H1 (cell line): ENCODE measurements around the gene TMC6. TPM values are rescaled to one million over a fixed set of nuclear protein-coding genes. Genes with fewer than 3 reads are reported as not detected.

Source experiments
- CTCF ChIA-PET: fragments of 300-600 bp; sonication (Branson Sonifier 250); formaldehyde crosslinking; loops from one replicate; lab custom pipeline; 2021; ENCODE audit not compliant: partially characterized antibody; lab: Charles Lee
- POLR2A ChIA-PET: fragments of 300-600 bp; sonication (Branson Sonifier 250); formaldehyde crosslinking; loops from one replicate; lab custom pipeline; 2021; ENCODE audit warnings: inconsistent platforms; ENCODE audit not compliant: partially characterized antibody; lab: Charles Lee
- DNase-seq, 2 experiments: peaks; one replicate each; pipeline versions ENCODE4 v3.0.0 to v3.0.0-alpha.2; 2010 to 2022; ENCODE audit warnings: low spot score in 2 of 2, low read depth in 1 of 2, mixed read lengths in 1 of 2
- FAIRE-seq: peaks from 2 replicates; lab custom pipeline; 2011; peaks lifted over from hg19 to GRCh38; lab: Jason Lieb, UNC
- H2AFZ ChIP-seq: 2 replicates; pipeline ENCODE4 v1.8.1; 2012; ENCODE audit warnings: low read length, inconsistent platforms
- H2AK5ac ChIP-seq: 2 replicates; pipeline ENCODE4 v1.6.1; 2013; ENCODE audit warnings: low read depth, low read length
- H2BK120ac ChIP-seq: replicated peaks from 2 replicates; pipeline ENCODE3; 2013; ENCODE audit warnings: low read depth, low read length, inconsistent platforms
- H2BK12ac ChIP-seq: 2 replicates; pipeline ENCODE4 v1.6.1; 2013; ENCODE audit warnings: low read depth, low read length
- H2BK15ac ChIP-seq: 2 replicates; pipeline ENCODE4 v1.6.1; 2013; ENCODE audit warnings: low read length
- H2BK20ac ChIP-seq: 2 replicates; pipeline ENCODE4 v1.6.1; 2013; ENCODE audit warnings: low read length
- H2BK5ac ChIP-seq: 2 replicates; pipeline ENCODE4 v1.6.1; 2013; ENCODE audit warnings: low read depth, low read length
- H3K14ac ChIP-seq: 2 replicates; pipeline ENCODE4 v1.6.1; 2013; ENCODE audit warnings: inconsistent platforms; ENCODE audit not compliant: insufficient read length
- H3K18ac ChIP-seq: 2 replicates; pipeline ENCODE4 v1.6.1; 2013; ENCODE audit warnings: low read length; ENCODE audit errors: extremely low read depth
- H3K23ac ChIP-seq: 2 replicates; pipeline ENCODE4 v1.6.1; 2013; ENCODE audit warnings: inconsistent platforms; ENCODE audit not compliant: insufficient read length
- H3K23me2 ChIP-seq: 2 replicates; pipeline ENCODE4 v1.6.1; 2013; ENCODE audit warnings: low read depth, low read length
- H3K27ac ChIP-seq: 2 replicates; pipeline ENCODE4 v1.6.1; 2011; ENCODE audit warnings: low read depth, low read length, inconsistent platforms
- H3K27me3 ChIP-seq, 4 experiments: replicated peaks in 1 of 4; 1 replicate in 1 of 4; 2 replicates in 3 of 4; pipeline versions ENCODE4 v1.6.1 to v1.8.1; 2011 to 2013; ENCODE audit warnings: low read length in 3 of 4, mild to moderate bottlenecking in 3 of 4, inconsistent platforms in 2 of 4, mixed read lengths in 2 of 4, moderate library complexity in 1 of 4; ENCODE audit not compliant: control insufficient read depth in 3 of 4, insufficient read depth in 3 of 4; ENCODE audit errors: extremely low read depth in 1 of 4
- H3K36me3 ChIP-seq, 4 experiments: 2 replicates each; pipeline versions ENCODE4 v1.6.1 to v1.8.1; 2011 to 2013; ENCODE audit warnings: mild to moderate bottlenecking in 4 of 4, low read length in 3 of 4, moderate library complexity in 2 of 4, control low read depth in 1 of 4, inconsistent platforms in 1 of 4; ENCODE audit not compliant: insufficient read depth in 4 of 4, control insufficient read depth in 2 of 4
- H3K4ac ChIP-seq: replicated peaks from 2 replicates; pipeline ENCODE3; 2013; ENCODE audit warnings: low read length, low read depth, mixed read lengths, inconsistent platforms; ENCODE audit not compliant: insufficient read length
- H3K4me1 ChIP-seq, 4 experiments: replicated peaks in 1 of 4; 1 replicate in 1 of 4; 2 replicates in 3 of 4; pipeline versions ENCODE4 v1.6.1 to v1.8.1; 2011 to 2013; ENCODE audit warnings: low read length in 3 of 4, inconsistent platforms in 2 of 4, mixed read lengths in 1 of 4; ENCODE audit not compliant: insufficient read depth in 4 of 4, control insufficient read depth in 3 of 4
- H3K4me2 ChIP-seq, 2 experiments: 2 replicates each; pipeline versions ENCODE4 v1.6.1 to v1.8.1; 2011 to 2013; ENCODE audit warnings: low read depth in 2 of 2, low read length in 2 of 2, control low read depth in 1 of 2, inconsistent platforms in 1 of 2, mild to moderate bottlenecking in 1 of 2; ENCODE audit not compliant: insufficient read depth in 1 of 2
- H3K4me3 ChIP-seq, 4 experiments: fragments of 200-600, 300-600 bp in 1 of 4; sonication (generic), shearing (Covaris generic), sonication (Bioruptor Twin) in 1 of 4; 2 replicates each; pipeline versions ENCODE4 v1.5.1 to v1.8.1; 2011 to 2016; ENCODE audit warnings: low read length in 4 of 4, low read depth in 3 of 4, control low read depth in 2 of 4, inconsistent platforms in 2 of 4, mild to moderate bottlenecking in 2 of 4, mixed read lengths in 1 of 4, moderate library complexity in 1 of 4; ENCODE audit not compliant: insufficient read depth in 2 of 4; ENCODE audit errors: extremely low read depth in 1 of 4
- H3K56ac ChIP-seq: replicated peaks from 2 replicates; pipeline ENCODE3; 2013; ENCODE audit warnings: low read depth, mild to moderate bottlenecking, mixed read lengths, low read length, inconsistent platforms; ENCODE audit not compliant: insufficient read length
- H3K79me1 ChIP-seq: 2 replicates; pipeline ENCODE4 v1.6.1; 2013; ENCODE audit warnings: low read depth, low read length, control low read depth
- H3K79me2 ChIP-seq, 2 experiments: 2 replicates each; pipeline versions ENCODE4 v1.6.1 to v1.8.1; 2012 to 2013; ENCODE audit warnings: low read length in 2 of 2, mild to moderate bottlenecking in 2 of 2, inconsistent platforms in 1 of 2; ENCODE audit not compliant: insufficient read depth in 2 of 2, control insufficient read depth in 1 of 2
- H3K9ac ChIP-seq, 4 experiments: replicated peaks in 1 of 4; 1 replicate in 1 of 4; 2 replicates in 3 of 4; pipeline versions ENCODE4 v1.6.1 to v1.8.1; 2011 to 2013; ENCODE audit warnings: low read depth in 3 of 4, low read length in 3 of 4, control low read depth in 2 of 4, mild to moderate bottlenecking in 2 of 4, moderate library complexity in 2 of 4, inconsistent platforms in 1 of 4; ENCODE audit errors: extremely low read depth in 1 of 4
- H3K9me3 ChIP-seq, 2 experiments: 2 replicates each; pipeline versions ENCODE4 v1.6.1 to v1.8.1; 2012 to 2013; ENCODE audit warnings: mild to moderate bottlenecking in 2 of 2, moderate library complexity in 2 of 2, control low read depth in 1 of 2, inconsistent platforms in 1 of 2, low read depth in 1 of 2, low read length in 1 of 2, mixed read lengths in 1 of 2; ENCODE audit not compliant: insufficient read depth in 2 of 2
- H4K20me1 ChIP-seq, 2 experiments: replicated peaks in 1 of 2; 2 replicates each; pipeline versions ENCODE3 to v1.8.1; 2011 to 2013; ENCODE audit warnings: inconsistent platforms in 2 of 2, low read length in 2 of 2, mild to moderate bottlenecking in 1 of 2; ENCODE audit not compliant: insufficient read depth in 2 of 2, control insufficient read depth in 1 of 2
- H4K5ac ChIP-seq: 2 replicates; pipeline ENCODE4 v1.6.1; 2013; ENCODE audit warnings: low read length, low read depth, mixed read lengths, inconsistent platforms; ENCODE audit not compliant: insufficient read length
- H4K8ac ChIP-seq: 2 replicates; pipeline ENCODE4 v1.8.0; 2013; ENCODE audit warnings: mild to moderate bottlenecking, moderate library complexity, low read length, inconsistent platforms; ENCODE audit not compliant: insufficient read depth; ENCODE audit errors: extremely low read depth
- H4K91ac ChIP-seq: replicated peaks from 2 replicates; pipeline ENCODE3; 2013; ENCODE audit warnings: low read length, mixed read lengths, inconsistent platforms; ENCODE audit not compliant: insufficient read length
- NRF1 ChIP-seq: IDR thresholded peaks from 2 replicates; pipeline ENCODE4 v1.6.1; 2011; ENCODE audit warnings: mild to moderate bottlenecking, low read depth, low read length, improper control_type of control experiment
- SP1 ChIP-seq: IDR thresholded peaks from 2 replicates; pipeline ENCODE4 v1.6.1; 2011; ENCODE audit warnings: low read depth, low read length
- WGBS, 2 experiments: shearing (Covaris generic) in 1 of 2; methylation state at CpG; one replicate each; pipeline versions ENCODE4 v1.1.6 to v1.1.7; 2013 to 2015; ENCODE audit warnings: low lambda C conversion rate in 2 of 2, mixed read lengths in 2 of 2, inconsistent platforms in 1 of 2, low coverage in 1 of 2, missing lambda C conversion rate in 1 of 2; ENCODE audit not compliant: insufficient replicate concordance in 2 of 2, insufficient coverage in 1 of 2, insufficient read length in 1 of 2; ENCODE audit errors: extremely low coverage in 1 of 2, missing lambda C conversion rate in 1 of 2; 5-methylcytosine and 5-hydroxymethylcytosine counted together
- polyA plus RNA-seq, 7 experiments: library from polyadenylated mRNA; depleted of rRNA in 3 of 7; stranded (reverse) in 5 of 7; unstranded in 2 of 7; fragments of >200 nt in 5 of 7; fragments of 200-250 nt in 2 of 7; gene quantifications; 1 replicate in 5 of 7; 2 replicates in 1 of 7; 4 replicates in 1 of 7; pipeline versions ENCODE4 v1.2.1 to v1.2.3, GENCODE V29; 2011 to 2013; ENCODE audit warnings: missing spikeins in 2 of 7, mixed read lengths in 2 of 7
- total RNA-seq: library from RNA; stranded (reverse); fragmentation: NEBNext Ultra II Directional; extraction: Animal tissue kit (Norgen Biotek cat#: 25700); gene quantifications from 2 replicates; pipeline ENCODE4 v1.2.1, GENCODE V29; 2021

Gene TMC6
- total and polyA plus RNA-seq, 2 of the 8 experiments (the other 6 are each of a cell fraction or from before 2014, with no cell fraction given): 39.4 to 77.6 TPM

GRCh38 chr17:78101542-78101941 is 27.0 kb downstream of the TMC6 start:
- Histone ChIP-seq H3K4me1 (no peaks in the 10 kb centered on the region), H4K91ac (no peak overlapping the region), H3K14ac (no peak overlapping the region), H3K27me3 (no peaks in the 10 kb centered on the region), H2BK20ac (no peak overlapping the region), H2BK15ac (no peak overlapping the region), H4K8ac (no peak overlapping the region), H3K56ac (no peak overlapping the region), H2BK5ac (no peak overlapping the region), H2AFZ (no peak overlapping the region), H3K9ac (no peak overlapping the region), H3K23ac (no peak overlapping the region), H3K4me2 (no peak overlapping the region), H3K79me2 (no peaks in the 10 kb centered on the region), H3K36me3 (peaks cover 8 to 71% (median 45%) of the 10 kb centered on the region in 4 experiments; a peak in 7 of 8 replicates), H4K20me1 (no peaks in the 10 kb centered on the region), H3K9me3 (peaks cover 7 to 13% of the 10 kb centered on the region in 2 experiments; a peak in 3 of 4 replicates), H3K27ac (no peak overlapping the region), H2BK120ac (no peak overlapping the region), H3K4ac (no peak overlapping the region), H3K79me1 (no peaks in the 10 kb centered on the region), H3K18ac (no peak overlapping the region), H4K5ac (no peak overlapping the region), H2AK5ac (no peak overlapping the region), H3K4me3 (no peak overlapping the region), H3K23me2 (no peaks in the 10 kb centered on the region), H2BK12ac (no peak overlapping the region)
- FAIRE-seq (no peak), DNase-seq (no peak)
- 94% methylated on average over 10 of the region's 10 CpGs; no CpG with 5 or more reads in 1 of the 2 experiments for WGBS, 2 experiments
- POLR2A ChIA-PET: no interaction called here
- CTCF ChIA-PET: interaction anchor here (2.2 kb wide), 1 partner anchor 12 kb away, joined by 7 read pairs; no protein-coding TSS in a partner anchor
- TF ChIP-seq NRF1 (no peak), SP1 (no peak)
